B cell (primary cell): ENCODE results near the gene LSMEM2.

Experiments used
- EZH2 ChIP-seq: IDR thresholded peaks from 2 replicates; pipeline ENCODE4 v1.6.1; 2012; ENCODE audit warnings: borderline replicate concordance, low read depth, mild to moderate bottlenecking, moderate library complexity, low read length; ENCODE audit not compliant: insufficient read depth, poor library complexity, severe bottlenecking
- TF ChIP-seq, protein P1 (sequence below): fragments of 200-600 bp; IDR thresholded peaks from one replicate; pipeline ENCODE4 v1.8.0; 2022; ENCODE audit warnings: antibody characterized with exemption, mild to moderate bottlenecking

DNA sequence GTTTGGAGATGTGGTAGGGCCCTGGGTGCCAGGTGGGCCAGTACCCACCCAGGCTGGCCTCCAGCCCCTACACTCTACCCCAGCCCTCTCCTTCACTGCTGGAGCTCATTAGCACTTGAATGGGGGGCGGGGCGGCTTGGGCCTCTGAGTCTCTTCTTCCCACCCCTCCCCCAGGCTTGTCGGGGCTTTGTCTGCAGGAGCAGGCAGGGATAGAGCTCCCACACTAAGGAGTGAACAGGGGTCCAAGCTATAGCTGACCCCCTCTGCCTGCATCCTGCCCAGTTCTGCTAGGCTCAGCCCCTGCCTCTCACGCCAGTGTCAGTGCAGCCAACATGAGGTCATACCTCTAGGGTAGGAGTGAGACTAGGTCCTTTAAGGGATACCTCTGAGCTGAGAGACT is 37.7 kb upstream of the LSMEM2 start:
- TF ChIP-seq, protein P1, sequence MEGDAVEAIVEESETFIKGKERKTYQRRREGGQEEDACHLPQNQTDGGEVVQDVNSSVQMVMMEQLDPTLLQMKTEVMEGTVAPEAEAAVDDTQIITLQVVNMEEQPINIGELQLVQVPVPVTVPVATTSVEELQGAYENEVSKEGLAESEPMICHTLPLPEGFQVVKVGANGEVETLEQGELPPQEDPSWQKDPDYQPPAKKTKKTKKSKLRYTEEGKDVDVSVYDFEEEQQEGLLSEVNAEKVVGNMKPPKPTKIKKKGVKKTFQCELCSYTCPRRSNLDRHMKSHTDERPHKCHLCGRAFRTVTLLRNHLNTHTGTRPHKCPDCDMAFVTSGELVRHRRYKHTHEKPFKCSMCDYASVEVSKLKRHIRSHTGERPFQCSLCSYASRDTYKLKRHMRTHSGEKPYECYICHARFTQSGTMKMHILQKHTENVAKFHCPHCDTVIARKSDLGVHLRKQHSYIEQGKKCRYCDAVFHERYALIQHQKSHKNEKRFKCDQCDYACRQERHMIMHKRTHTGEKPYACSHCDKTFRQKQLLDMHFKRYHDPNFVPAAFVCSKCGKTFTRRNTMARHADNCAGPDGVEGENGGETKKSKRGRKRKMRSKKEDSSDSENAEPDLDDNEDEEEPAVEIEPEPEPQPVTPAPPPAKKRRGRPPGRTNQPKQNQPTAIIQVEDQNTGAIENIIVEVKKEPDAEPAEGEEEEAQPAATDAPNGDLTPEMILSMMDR, result no peak
- no peak for TF ChIP-seq EZH2
